GM18951 (cell line): ENCODE results near the gene NXT1.

Experiments
- POLR2A ChIP-seq: IDR thresholded peaks from 4 replicates; pipeline ENCODE4 v1.6.1; 2011; ENCODE audit warnings: mild to moderate bottlenecking; ENCODE audit not compliant: insufficient read length, insufficient read depth; ENCODE audit errors: extremely low read depth
- in situ Hi-C: fragments of 300-500 bp; cut with MboI; formaldehyde crosslinking; loops from one replicate; pipeline ENCODE4 v1.12.0; 2022; ENCODE audit warnings: low sequenced_read_pairs, mixed read lengths, inconsistent platforms; ENCODE audit not compliant: unreplicated experiment

The NXT1 gene

DNA sequence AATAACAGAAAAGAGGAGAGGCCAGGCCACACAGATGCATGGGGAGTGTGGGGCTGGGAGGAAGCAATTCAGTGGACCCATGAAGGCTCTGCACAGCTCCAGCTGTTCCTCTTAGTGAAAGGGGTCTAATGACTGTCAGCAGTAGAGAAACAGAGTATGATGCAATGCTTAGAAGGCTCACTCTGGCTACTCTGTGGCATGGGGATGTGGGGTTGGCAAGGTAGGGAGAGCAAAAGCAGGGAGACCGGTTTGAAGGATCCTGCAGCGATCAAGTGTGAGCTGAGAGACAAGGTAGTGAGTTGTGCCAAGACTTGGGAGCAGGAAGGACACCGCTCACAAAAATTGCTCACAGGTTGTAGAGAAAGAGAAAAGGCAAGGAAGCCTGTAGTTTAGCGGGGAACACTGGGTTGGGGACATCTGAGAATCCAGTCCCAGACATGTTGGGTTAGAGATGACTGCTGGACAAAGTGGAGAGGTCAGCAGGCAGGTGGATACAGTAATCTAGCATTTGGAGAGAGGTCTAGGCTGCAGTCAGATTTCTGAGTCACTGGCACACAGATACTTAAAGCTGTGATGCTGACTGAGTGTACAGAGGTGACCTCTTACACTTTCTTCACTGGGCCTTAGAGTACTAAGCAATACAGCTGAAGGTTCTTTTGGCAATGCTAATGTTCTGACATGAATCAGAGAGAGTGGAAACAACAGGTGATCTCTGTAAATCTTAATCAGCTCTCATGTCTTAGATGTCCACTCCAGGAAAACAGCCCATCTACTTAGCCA, 43.6 kb downstream of the NXT1 start:
- in situ Hi-C loops, result no loop called here
- no peak for TF ChIP-seq POLR2A

DNA sequence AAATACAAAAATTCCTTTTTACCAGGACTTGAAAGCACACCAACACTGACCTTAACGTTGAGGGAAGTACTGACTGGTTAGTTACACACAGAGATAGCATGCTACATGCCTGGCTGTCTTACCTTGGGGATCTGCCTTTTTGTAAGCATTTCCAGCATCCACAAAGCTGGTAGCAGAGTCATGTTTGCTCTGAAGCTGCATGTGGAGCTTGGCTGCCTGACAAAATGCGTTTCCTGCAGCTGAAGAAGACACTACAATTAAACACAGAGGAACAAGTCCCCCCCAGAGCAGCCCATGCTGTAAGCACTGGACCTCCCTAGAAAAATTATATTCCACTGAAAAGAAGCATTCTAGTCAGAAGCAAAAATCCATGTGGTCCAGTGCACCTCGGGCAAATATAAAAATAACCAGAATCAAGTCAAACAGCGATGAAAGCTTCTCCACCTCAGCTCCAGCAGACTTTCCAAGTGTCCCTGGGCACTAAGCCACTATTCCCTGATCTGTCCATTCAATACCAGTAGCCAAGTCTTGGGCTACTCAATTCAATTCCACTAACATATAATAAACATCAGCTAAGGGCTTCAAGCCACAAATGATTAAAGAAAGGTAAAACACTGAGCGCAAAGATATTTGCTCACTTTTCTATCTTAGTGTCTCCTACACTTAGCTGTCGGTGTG, 46.5 kb downstream of the NXT1 start:
- in situ Hi-C loops, result no loop called here
- TF ChIP-seq POLR2A, result no peak

DNA sequence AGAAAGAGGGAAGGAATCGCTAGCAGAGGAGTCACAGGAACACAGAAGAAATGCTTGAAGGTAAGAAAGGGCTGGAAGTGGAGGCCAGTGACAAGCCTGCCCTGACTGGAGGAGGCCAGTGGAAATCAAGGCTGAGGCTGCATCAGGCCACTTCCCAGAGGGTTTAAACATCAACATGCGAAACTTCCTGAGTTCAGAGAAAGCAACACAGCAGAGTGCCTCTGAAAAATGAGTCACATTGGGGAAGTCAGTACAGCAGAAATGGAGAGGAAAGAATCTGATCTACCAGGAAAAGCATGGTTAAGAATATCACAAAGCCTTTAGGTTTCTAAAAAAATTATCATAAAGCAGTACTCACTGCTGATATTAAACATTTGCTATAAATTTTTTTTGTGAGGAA, 47.4 kb downstream of the NXT1 start:
- TF ChIP-seq POLR2A, result no peak
- in situ Hi-C loops, result no loop called here

GRCh38 chr20:23399568-23400241, 49.1 kb downstream of the NXT1 start:
- no peak for TF ChIP-seq POLR2A
- in situ Hi-C loops, result no loop called here

- TF ChIP-seq POLR2A, result no peak
- in situ Hi-C loops, result no loop called here
These were observed 50.5 kb downstream of the NXT1 start for GRCh38 chr20:23401051-23401450.

GRCh38 chr20:23403751-23404150, 53.2 kb downstream of the NXT1 start:
- no peak for TF ChIP-seq POLR2A
- in situ Hi-C loops, result no loop called here

DNA sequence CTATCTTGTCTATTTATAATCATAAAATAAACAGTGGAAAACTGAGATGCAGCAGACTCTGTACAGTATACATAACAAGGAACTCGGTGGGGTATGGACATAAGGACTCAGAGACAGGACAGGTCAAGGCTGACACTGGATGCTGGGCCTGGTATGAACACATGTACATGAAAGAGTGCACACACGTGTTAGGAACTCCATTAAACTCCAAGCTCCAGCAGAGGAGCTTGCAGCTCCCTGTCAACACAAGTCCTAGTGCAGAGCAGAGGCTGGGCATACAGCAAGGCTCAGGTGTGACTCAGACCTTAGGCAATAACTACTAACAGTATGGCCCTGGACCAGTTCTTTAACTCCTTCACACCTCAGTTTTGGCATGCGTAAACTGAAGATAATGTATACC, 53.6 kb downstream of the NXT1 start:
- in situ Hi-C loops, result no loop called here
- TF ChIP-seq POLR2A, result no peak
